B cell (primary cell): ENCODE measurements around the gene ROMO1. TPM values are rescaled to one million over a fixed set of nuclear protein-coding genes. Genes with fewer than 3 reads are reported as not detected.
A peak's percentile ranks its signal among the peaks of the same experiment; 100 is the strongest.

Experiments
- ATAC-seq: fragments of 200-7000 bp; cut with Tn5 transposase; one replicate; pipeline ENCODE4 v1.10.0; 2021; ENCODE audit warnings: low read depth, mild to moderate bottlenecking, moderate number of reproducible peaks, moderate library complexity
- CTCF ChIA-PET: fragments of 350-600 bp; sonication (Branson Sonifier 250); formaldehyde crosslinking; loops from one replicate; lab custom pipeline; 2021; ENCODE audit warnings: antibody characterized with exemption, inconsistent platforms; lab: Charles Lee
- POLR2A ChIA-PET: fragments of 350-600 bp; sonication (Branson Sonifier 250); formaldehyde crosslinking; loops from one replicate; lab custom pipeline; 2021; ENCODE audit warnings: antibody characterized with exemption; lab: Charles Lee
- DNase-seq: peaks from one replicate; pipeline ENCODE4 v3.0.0; 2013
- H2AFZ ChIP-seq: 2 replicates; pipeline ENCODE4 v1.6.1; 2012; ENCODE audit warnings: mild to moderate bottlenecking, low read depth, low read length; ENCODE audit not compliant: insufficient read depth, poor library complexity, severe bottlenecking
- H3K27ac ChIP-seq, 2 donors: 1 replicate in 1 of 2; 2 replicates in 1 of 2; pipeline ENCODE4 v1.5.1; 2012 to 2013; ENCODE audit warnings: low read length in 2 of 2, mild to moderate bottlenecking in 2 of 2, moderate library complexity in 1 of 2
- H3K27me3 ChIP-seq, 4 experiments: fragments of 200-600 bp in 1 of 4; sonication (generic) in 1 of 4; replicated peaks in 1 of 4; 1 replicate in 2 of 4; 2 replicates in 2 of 4; pipeline versions ENCODE4 v1.6.1 to v1.7.0; 2013 to 2016; ENCODE audit warnings: low read length in 3 of 4, mild to moderate bottlenecking in 2 of 4, mixed read lengths in 1 of 4, moderate library complexity in 1 of 4; ENCODE audit not compliant: insufficient read depth in 4 of 4, control insufficient read depth in 3 of 4; ENCODE audit errors: control extremely low read depth in 1 of 4
- H3K36me3 ChIP-seq, 2 experiments: replicated peaks in 1 of 2; 1 replicate in 1 of 2; 2 replicates in 1 of 2; pipeline versions ENCODE4 v1.6.1 to v1.7.1; 2013; ENCODE audit warnings: low read length in 1 of 2; ENCODE audit not compliant: insufficient read depth in 2 of 2, control insufficient read depth in 1 of 2; ENCODE audit errors: control extremely low read depth in 1 of 2, extremely low read depth in 1 of 2
- H3K4me1 ChIP-seq, 2 donors: fragments of 200-600 bp in 1 of 2; sonication (generic) in 1 of 2; 1 replicate in 1 of 2; 2 replicates in 1 of 2; pipeline versions ENCODE4 v1.5.1 to v1.6.1; 2013 to 2017; ENCODE audit warnings: low read length in 2 of 2; ENCODE audit not compliant: control insufficient read depth in 2 of 2, insufficient read depth in 2 of 2
- H3K4me2 ChIP-seq: replicated peaks from 2 replicates; pipeline ENCODE3; 2012; ENCODE audit warnings: mild to moderate bottlenecking, low read depth, low read length; ENCODE audit not compliant: poor library complexity, severe bottlenecking
- H3K4me3 ChIP-seq, 5 experiments: fragments of 200-600 bp in 1 of 5; sonication (generic) in 1 of 5; 1 replicate in 3 of 5; 2 replicates in 2 of 5; pipeline versions ENCODE4 v1.5.1 to v1.7.0; 2011 to 2016; ENCODE audit warnings: low read length in 4 of 5, mild to moderate bottlenecking in 4 of 5, low read depth in 2 of 5, control low read depth in 1 of 5, moderate library complexity in 1 of 5; ENCODE audit not compliant: insufficient read depth in 1 of 5; ENCODE audit errors: control extremely low read depth in 1 of 5, extremely low read depth in 1 of 5
- H3K79me2 ChIP-seq: fragments of 200-600 bp; sonication (generic); one replicate; pipeline ENCODE4 v1.6.0; 2016; ENCODE audit warnings: low read length; ENCODE audit not compliant: control insufficient read depth, insufficient read depth
- H3K9ac ChIP-seq: fragments of 200-600 bp; sonication (generic); 2 replicates; pipeline ENCODE4 v1.6.1; 2017; ENCODE audit warnings: mild to moderate bottlenecking, low read length, moderate library complexity
- H3K9me3 ChIP-seq, 3 donors: one replicate each; pipeline versions ENCODE4 v1.6.1 to v1.7.1; 2013; ENCODE audit warnings: low read length in 2 of 3; ENCODE audit not compliant: control insufficient read depth in 2 of 3, insufficient read depth in 1 of 3; ENCODE audit errors: control extremely low read depth in 1 of 3
- H4K20me1 ChIP-seq: 2 replicates; pipeline ENCODE4 v1.6.0; 2012; ENCODE audit warnings: mild to moderate bottlenecking, low read length; ENCODE audit not compliant: insufficient read depth, control insufficient read depth, poor library complexity, severe bottlenecking
- H3K27ac Mint-ChIP-seq: one replicate; pipeline ENCODE4 v1.8.0; 2021; ENCODE audit warnings: mixed read lengths
- H3K27me3 Mint-ChIP-seq: one replicate; pipeline ENCODE4 v1.8.0; 2021; ENCODE audit warnings: mixed read lengths
- H3K4me1 Mint-ChIP-seq: one replicate; pipeline ENCODE4 v1.8.0; 2021; ENCODE audit warnings: mixed read lengths
- H3K4me3 Mint-ChIP-seq: one replicate; pipeline ENCODE4 v1.8.0; 2021; ENCODE audit warnings: mixed read lengths
- H3K9me3 Mint-ChIP-seq: one replicate; pipeline ENCODE4 v1.8.0; 2022; ENCODE audit warnings: mixed read lengths; ENCODE audit not compliant: insufficient read depth
- CTCF ChIP-seq: fragments of 200-600 bp; IDR thresholded peaks from one replicate; pipeline ENCODE4 v1.8.0; 2022; ENCODE audit warnings: antibody characterized with exemption, mild to moderate bottlenecking
- EZH2 ChIP-seq: IDR thresholded peaks from 2 replicates; pipeline ENCODE4 v1.6.1; 2012; ENCODE audit warnings: borderline replicate concordance, low read depth, mild to moderate bottlenecking, moderate library complexity, low read length; ENCODE audit not compliant: insufficient read depth, poor library complexity, severe bottlenecking
- WGBS: methylation state at CpG from one replicate; pipeline ENCODE4 v1.1.5; 2013; ENCODE audit warnings: missing lambda C conversion rate; ENCODE audit not compliant: insufficient coverage; 5-methylcytosine and 5-hydroxymethylcytosine counted together
- intact Hi-C: fragments of 100-400 bp; cut with micrococcal nuclease; formaldehyde crosslinking; loops from one replicate; pipeline ENCODE4 v1.10.0; 2022
- polyA plus RNA-seq: library from polyadenylated mRNA; depleted of rRNA; stranded (reverse); fragments of >200 nt; gene quantifications from 2 replicates; pipeline ENCODE4 v1.2.3, GENCODE V29; 2012
- total RNA-seq, 2 donors: library from RNA; stranded (reverse); fragments of 120-200 nt in 1 of 2; gene quantifications; 1 replicate in 1 of 2; 2 replicates in 1 of 2; pipeline versions ENCODE4 v1.2.3 to v1.2.4, GENCODE V29; 2013 to 2022

The ROMO1 gene
- total and polyA plus RNA-seq, 2 donors (not counting 1 experiment from before 2014, with no cell fraction given) = 38.1 to 145 TPM

- TF ChIP-seq EZH2 = no peak
- TF ChIP-seq CTCF = no peak
- Histone ChIP-seq H2AFZ (no peak overlapping the region), H3K9ac (no peak overlapping the region), H4K20me1 (peaks cover 43% of the 10 kb centered on the region), H3K36me3 (peaks cover 25 to 89% of the 10 kb centered on the region in 2 experiments), H3K27ac (no peak overlapping the region), H3K4me1 (peaks cover 0 to 5% of the 10 kb centered on the region in 2 donors), H3K27me3 (no peaks in the 10 kb centered on the region), H3K79me2 (peaks cover 44% of the 10 kb centered on the region), H3K9me3 (no peaks in the 10 kb centered on the region), H3K4me3 (no peak overlapping the region), H3K4me2 (no peak overlapping the region)
- ChIA-PET CTCF (interaction anchor here (0.8 to 1.9 kb wide), 2 partner anchors 9 to 246 kb away, joined by 3 to 4 read pairs; partner anchors contain the start of genes NFS1 and ROMO1), POLR2A (no interaction called here)
- Mint-ChIP-seq H3K27ac (no peak overlapping the region), H3K4me1 (peaks cover 24% of the 10 kb centered on the region), H3K4me3 (no peak overlapping the region), H3K27me3 (no peaks in the 10 kb centered on the region), H3K9me3 (no peaks in the 10 kb centered on the region)
- no peak for ATAC-seq
- intact Hi-C loops = no loop called here
- DNase-seq = peak; percentile 12
- WGBS = no CpG with 5 or more reads among the region's 1 CpG
Measured at GRCh38 chr20:35708502-35708901, 9.3 kb downstream of the ROMO1 start.

- TF ChIP-seq CTCF = no peak
- TF ChIP-seq EZH2 = no peak
- Histone ChIP-seq H2AFZ (no peak overlapping the region), H3K4me3 (no peak overlapping the region), H3K4me2 (no peak overlapping the region), H3K4me1 (peaks cover 0 to 5% of the 10 kb centered on the region in 2 donors), H3K9me3 (no peaks in the 10 kb centered on the region), H3K27ac (no peak overlapping the region), H3K36me3 (peaks cover 28 to 90% of the 10 kb centered on the region in 2 experiments), H3K79me2 (peaks cover 50% of the 10 kb centered on the region), H4K20me1 (peaks cover 49% of the 10 kb centered on the region), H3K27me3 (no peaks in the 10 kb centered on the region), H3K9ac (no peak overlapping the region)
- DNase-seq = peak; percentile 9
- H3K4me1 Mint-ChIP-seq = peaks cover 28% of the 10 kb centered on the region
- H3K4me3 Mint-ChIP-seq = no peak overlapping the region
- no peaks in the 10 kb centered on the region for H3K9me3 Mint-ChIP-seq
- intact Hi-C loops = no loop called here
- WGBS = no CpG with 5 or more reads among the region's 1 CpG
- ChIA-PET CTCF (interaction anchor here (1.9 kb wide), 1 partner anchor 10 kb away, joined by 4 read pairs; the partner anchor contains the start of genes NFS1 and ROMO1), POLR2A (no interaction called here)
- ATAC-seq = no peak
- H3K27me3 Mint-ChIP-seq = no peaks in the 10 kb centered on the region
- no peak overlapping the region for H3K27ac Mint-ChIP-seq
Measured at GRCh38 chr20:35709259-35709658, 10.1 kb downstream of the ROMO1 start.
